Measurements from ENCODE around the gene KLHDC4.

DNA sequence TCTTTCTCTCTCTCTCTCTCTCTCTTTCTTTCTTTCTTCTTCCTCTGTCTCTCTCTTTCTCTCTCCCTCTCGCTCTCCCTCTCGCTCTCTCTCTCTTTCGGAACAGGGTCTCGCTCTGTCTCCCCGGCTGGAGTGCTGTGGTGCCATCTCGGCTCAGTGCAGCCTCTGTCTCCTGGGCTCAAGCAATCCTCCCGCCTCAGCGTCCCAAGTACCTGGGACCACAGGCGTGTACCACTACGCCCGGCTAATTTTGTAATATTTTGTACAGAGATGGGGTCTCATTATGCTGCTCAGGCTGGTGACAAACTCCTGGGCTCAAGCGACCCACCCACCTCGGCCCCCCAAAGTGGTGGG lies 12.7 kb upstream of the KLHDC4 start:
- TF ChIP-seq SIN3A (IDR thresholded peaks at IDR 0.05; ENCODE audit: borderline replicate concordance, insufficient read depth, low read depth, low read length) (no peak), POLR2AphosphoS5 (IDR thresholded peaks at IDR 0.05; ENCODE audit: low read depth, low read length) (no peak), TCF7L2 (IDR thresholded peaks at IDR 0.05; ENCODE audit: low read depth, low read length) (no peak)
- TF ChIP-seq, protein P1, sequence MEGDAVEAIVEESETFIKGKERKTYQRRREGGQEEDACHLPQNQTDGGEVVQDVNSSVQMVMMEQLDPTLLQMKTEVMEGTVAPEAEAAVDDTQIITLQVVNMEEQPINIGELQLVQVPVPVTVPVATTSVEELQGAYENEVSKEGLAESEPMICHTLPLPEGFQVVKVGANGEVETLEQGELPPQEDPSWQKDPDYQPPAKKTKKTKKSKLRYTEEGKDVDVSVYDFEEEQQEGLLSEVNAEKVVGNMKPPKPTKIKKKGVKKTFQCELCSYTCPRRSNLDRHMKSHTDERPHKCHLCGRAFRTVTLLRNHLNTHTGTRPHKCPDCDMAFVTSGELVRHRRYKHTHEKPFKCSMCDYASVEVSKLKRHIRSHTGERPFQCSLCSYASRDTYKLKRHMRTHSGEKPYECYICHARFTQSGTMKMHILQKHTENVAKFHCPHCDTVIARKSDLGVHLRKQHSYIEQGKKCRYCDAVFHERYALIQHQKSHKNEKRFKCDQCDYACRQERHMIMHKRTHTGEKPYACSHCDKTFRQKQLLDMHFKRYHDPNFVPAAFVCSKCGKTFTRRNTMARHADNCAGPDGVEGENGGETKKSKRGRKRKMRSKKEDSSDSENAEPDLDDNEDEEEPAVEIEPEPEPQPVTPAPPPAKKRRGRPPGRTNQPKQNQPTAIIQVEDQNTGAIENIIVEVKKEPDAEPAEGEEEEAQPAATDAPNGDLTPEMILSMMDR (IDR thresholded peaks at IDR 0.05): no peak
- TF ChIP-seq, protein P2, sequence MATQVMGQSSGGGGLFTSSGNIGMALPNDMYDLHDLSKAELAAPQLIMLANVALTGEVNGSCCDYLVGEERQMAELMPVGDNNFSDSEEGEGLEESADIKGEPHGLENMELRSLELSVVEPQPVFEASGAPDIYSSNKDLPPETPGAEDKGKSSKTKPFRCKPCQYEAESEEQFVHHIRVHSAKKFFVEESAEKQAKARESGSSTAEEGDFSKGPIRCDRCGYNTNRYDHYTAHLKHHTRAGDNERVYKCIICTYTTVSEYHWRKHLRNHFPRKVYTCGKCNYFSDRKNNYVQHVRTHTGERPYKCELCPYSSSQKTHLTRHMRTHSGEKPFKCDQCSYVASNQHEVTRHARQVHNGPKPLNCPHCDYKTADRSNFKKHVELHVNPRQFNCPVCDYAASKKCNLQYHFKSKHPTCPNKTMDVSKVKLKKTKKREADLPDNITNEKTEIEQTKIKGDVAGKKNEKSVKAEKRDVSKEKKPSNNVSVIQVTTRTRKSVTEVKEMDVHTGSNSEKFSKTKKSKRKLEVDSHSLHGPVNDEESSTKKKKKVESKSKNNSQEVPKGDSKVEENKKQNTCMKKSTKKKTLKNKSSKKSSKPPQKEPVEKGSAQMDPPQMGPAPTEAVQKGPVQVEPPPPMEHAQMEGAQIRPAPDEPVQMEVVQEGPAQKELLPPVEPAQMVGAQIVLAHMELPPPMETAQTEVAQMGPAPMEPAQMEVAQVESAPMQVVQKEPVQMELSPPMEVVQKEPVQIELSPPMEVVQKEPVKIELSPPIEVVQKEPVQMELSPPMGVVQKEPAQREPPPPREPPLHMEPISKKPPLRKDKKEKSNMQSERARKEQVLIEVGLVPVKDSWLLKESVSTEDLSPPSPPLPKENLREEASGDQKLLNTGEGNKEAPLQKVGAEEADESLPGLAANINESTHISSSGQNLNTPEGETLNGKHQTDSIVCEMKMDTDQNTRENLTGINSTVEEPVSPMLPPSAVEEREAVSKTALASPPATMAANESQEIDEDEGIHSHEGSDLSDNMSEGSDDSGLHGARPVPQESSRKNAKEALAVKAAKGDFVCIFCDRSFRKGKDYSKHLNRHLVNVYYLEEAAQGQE (IDR thresholded peaks at IDR 0.05; ENCODE audit: insufficient read depth in 1 of 2, low read depth in 2 of 2, low read length in 1 of 2): no peak
